HepG2 (cell line): ENCODE results near the gene ZFAND2B. TPM values are rescaled to one million over a fixed set of nuclear protein-coding genes. Genes with fewer than 3 reads are reported as not detected.

Source experiments
- ATF3 ChIP-seq: sonication (generic); formaldehyde crosslinking; IDR thresholded peaks from 2 replicates; pipeline ENCODE4 v1.4.0; 2020; ENCODE audit warnings: missing genetic modification reagents
- ATRX ChIP-seq: sonication (generic); formaldehyde crosslinking; IDR thresholded peaks from 2 replicates; pipeline ENCODE4 v1.4.0; 2020; ENCODE audit warnings: missing genetic modification reagents, borderline replicate concordance
- CEBPG ChIP-seq: IDR thresholded peaks from 2 replicates; pipeline ENCODE4 v1.6.1; 2016
- FLYWCH1 ChIP-seq: sonication (generic); formaldehyde crosslinking; IDR thresholded peaks from 2 replicates; pipeline ENCODE4 v1.8.1; 2023; ENCODE audit warnings: mild to moderate bottlenecking, missing genetic modification reagents
- FOSL2 ChIP-seq: sonication (generic); formaldehyde crosslinking; IDR thresholded peaks from 2 replicates; pipeline ENCODE4 v1.4.0; 2020; ENCODE audit warnings: missing genetic modification reagents
- GABPA ChIP-seq, 2 experiments: IDR thresholded peaks; 2 replicates each; pipeline ENCODE4 v1.6.1; 2011 to 2016; ENCODE audit warnings: low read depth in 2 of 2, low read length in 1 of 2, missing biosample characterization in 1 of 2, missing genetic modification characterization in 1 of 2
- MZF1 ChIP-seq: sonication (generic); formaldehyde crosslinking; IDR thresholded peaks from 2 replicates; pipeline ENCODE4 v1.8.1; 2023; ENCODE audit warnings: mild to moderate bottlenecking, missing genetic modification reagents, borderline replicate concordance
- NR2F6 ChIP-seq, 2 experiments: IDR thresholded peaks; 2 replicates each; pipeline ENCODE4 v1.6.1; 2016; ENCODE audit warnings: antibody characterized with exemption in 1 of 2, mild to moderate bottlenecking in 1 of 2
- RERE ChIP-seq: IDR thresholded peaks from 2 replicates; pipeline ENCODE4 v1.6.1; 2016; ENCODE audit warnings: low read depth, missing genetic modification reagents, missing compliant biosample characterization
- ZFP90 ChIP-seq: sonication (generic); formaldehyde crosslinking; IDR thresholded peaks from 2 replicates; pipeline ENCODE4 v1.8.0; 2022; ENCODE audit warnings: missing genetic modification reagents, mild to moderate bottlenecking, inconsistent platforms, borderline replicate concordance
- ZNF282 ChIP-seq: fragments of 450-650 bp; IDR thresholded peaks from 2 replicates; pipeline ENCODE4 v1.6.1; 2018; ENCODE audit not compliant: partially characterized antibody
- ZNF510 ChIP-seq: sonication (generic); formaldehyde crosslinking; IDR thresholded peaks from 2 replicates; pipeline ENCODE4 v1.4.0; 2020; ENCODE audit warnings: low read depth, mild to moderate bottlenecking, missing genetic modification reagents
- ZNF670 ChIP-seq: sonication (generic); formaldehyde crosslinking; IDR thresholded peaks from 2 replicates; pipeline ENCODE4 v1.8.0; 2022; ENCODE audit warnings: mild to moderate bottlenecking, missing genetic modification reagents, borderline replicate concordance
- ZNF768 ChIP-seq: sonication (generic); formaldehyde crosslinking; IDR thresholded peaks from 2 replicates; pipeline ENCODE4 v1.4.0; 2020; ENCODE audit warnings: missing genetic modification reagents
- polyA plus RNA-seq, 8 experiments: library from polyadenylated mRNA; depleted of rRNA in 3 of 8; stranded (reverse) in 7 of 8; unstranded in 1 of 8; fragments of >200 nt; fragmentation: Illumina TruSeq in 4 of 8; extraction: Trizol in 4 of 8; gene quantifications; 2 replicates each; pipeline versions ENCODE4 v1.2.1 to v1.2.3, GENCODE V29; 2011 to 2016; ENCODE audit warnings: low read depth in 4 of 8, missing spikeins in 1 of 8, mixed read lengths in 1 of 8; ENCODE audit not compliant: insufficient read depth in 1 of 8
- total RNA-seq, 5 experiments: library from RNA; depleted of rRNA; stranded (reverse); fragments of >200 nt; fragmentation: Illumina TruSeq; extraction: Trizol; gene quantifications; 2 replicates each; pipeline ENCODE4 v1.2.3, GENCODE V29; 2016; ENCODE audit warnings: low read depth in 1 of 5
- TF ChIP-seq, protein P1 (sequence below): sonication (generic); formaldehyde crosslinking; IDR thresholded peaks from 2 replicates; pipeline ENCODE4 v1.9.0; 2022; ENCODE audit warnings: missing genetic modification reagents, mild to moderate bottlenecking, borderline replicate concordance
- TF ChIP-seq, protein P2 (sequence below): sonication (generic); formaldehyde crosslinking; IDR thresholded peaks from 2 replicates; pipeline ENCODE4 v1.4.0; 2020; ENCODE audit warnings: missing genetic modification reagents, borderline replicate concordance
- TF ChIP-seq, protein P3 (sequence below): sonication (generic); formaldehyde crosslinking; IDR thresholded peaks from 2 replicates; pipeline ENCODE4 v1.8.1; 2023; ENCODE audit warnings: mild to moderate bottlenecking, moderate library complexity, missing genetic modification reagents

ZFAND2B gene
- total and polyA plus RNA-seq, 2 of the 13 experiments (the other 11 are each of a cell fraction or from before 2014, with no cell fraction given) = 53.3 to 115 TPM

GRCh38 chr2:219176818-219177551, 29.6 kb upstream of the ZFAND2B start, which contains the start of gene CNPPD1 (continued):
- peak; percentile 61; the same call in 1 of the 2 replicates for TF ChIP-seq RERE (CRISPR knock-in tag)
- peak; percentile 71; the same call in 1 of the 2 replicates for TF ChIP-seq ATF3 (CRISPR knock-in tag)
- peak; percentile 98 for TF ChIP-seq ZNF670 (CRISPR knock-in tag)
- TF ChIP-seq, protein P1, sequence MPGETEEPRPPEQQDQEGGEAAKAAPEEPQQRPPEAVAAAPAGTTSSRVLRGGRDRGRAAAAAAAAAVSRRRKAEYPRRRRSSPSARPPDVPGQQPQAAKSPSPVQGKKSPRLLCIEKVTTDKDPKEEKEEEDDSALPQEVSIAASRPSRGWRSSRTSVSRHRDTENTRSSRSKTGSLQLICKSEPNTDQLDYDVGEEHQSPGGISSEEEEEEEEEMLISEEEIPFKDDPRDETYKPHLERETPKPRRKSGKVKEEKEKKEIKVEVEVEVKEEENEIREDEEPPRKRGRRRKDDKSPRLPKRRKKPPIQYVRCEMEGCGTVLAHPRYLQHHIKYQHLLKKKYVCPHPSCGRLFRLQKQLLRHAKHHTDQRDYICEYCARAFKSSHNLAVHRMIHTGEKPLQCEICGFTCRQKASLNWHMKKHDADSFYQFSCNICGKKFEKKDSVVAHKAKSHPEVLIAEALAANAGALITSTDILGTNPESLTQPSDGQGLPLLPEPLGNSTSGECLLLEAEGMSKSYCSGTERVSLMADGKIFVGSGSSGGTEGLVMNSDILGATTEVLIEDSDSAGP (CRISPR knock-in tag) = peak; percentile 94
- TF ChIP-seq ZFP90 (CRISPR knock-in tag) = peak; percentile 94
- TF ChIP-seq CEBPG = peak; percentile 27
- TF ChIP-seq FOSL2 (CRISPR knock-in tag) = peak; percentile 50
- TF ChIP-seq NR2F6 (IDR thresholded peaks at IDR 0.05) = no peak
- peak; percentile 59; the same call in 1 of the 2 replicates for TF ChIP-seq NR2F6 (CRISPR knock-in tag; IDR thresholded peaks at IDR 0.05)
- no peak for TF ChIP-seq MZF1 (CRISPR knock-in tag)
- 0 out of 2 replicates have a peak, but pooled peaks have one; percentile 36 for TF ChIP-seq ZNF510 (CRISPR knock-in tag)
- TF ChIP-seq, protein P2, sequence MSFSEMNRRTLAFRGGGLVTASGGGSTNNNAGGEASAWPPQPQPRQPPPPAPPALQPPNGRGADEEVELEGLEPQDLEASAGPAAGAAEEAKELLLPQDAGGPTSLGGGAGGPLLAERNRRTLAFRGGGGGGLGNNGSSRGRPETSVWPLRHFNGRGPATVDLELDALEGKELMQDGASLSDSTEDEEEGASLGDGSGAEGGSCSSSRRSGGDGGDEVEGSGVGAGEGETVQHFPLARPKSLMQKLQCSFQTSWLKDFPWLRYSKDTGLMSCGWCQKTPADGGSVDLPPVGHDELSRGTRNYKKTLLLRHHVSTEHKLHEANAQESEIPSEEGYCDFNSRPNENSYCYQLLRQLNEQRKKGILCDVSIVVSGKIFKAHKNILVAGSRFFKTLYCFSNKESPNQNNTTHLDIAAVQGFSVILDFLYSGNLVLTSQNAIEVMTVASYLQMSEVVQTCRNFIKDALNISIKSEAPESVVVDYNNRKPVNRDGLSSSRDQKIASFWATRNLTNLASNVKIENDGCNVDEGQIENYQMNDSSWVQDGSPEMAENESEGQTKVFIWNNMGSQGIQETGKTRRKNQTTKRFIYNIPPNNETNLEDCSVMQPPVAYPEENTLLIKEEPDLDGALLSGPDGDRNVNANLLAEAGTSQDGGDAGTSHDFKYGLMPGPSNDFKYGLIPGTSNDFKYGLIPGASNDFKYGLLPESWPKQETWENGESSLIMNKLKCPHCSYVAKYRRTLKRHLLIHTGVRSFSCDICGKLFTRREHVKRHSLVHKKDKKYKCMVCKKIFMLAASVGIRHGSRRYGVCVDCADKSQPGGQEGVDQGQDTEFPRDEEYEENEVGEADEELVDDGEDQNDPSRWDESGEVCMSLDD (CRISPR knock-in tag) = no peak
- no peak for TF ChIP-seq ATRX (CRISPR knock-in tag)
- TF ChIP-seq, protein P3, sequence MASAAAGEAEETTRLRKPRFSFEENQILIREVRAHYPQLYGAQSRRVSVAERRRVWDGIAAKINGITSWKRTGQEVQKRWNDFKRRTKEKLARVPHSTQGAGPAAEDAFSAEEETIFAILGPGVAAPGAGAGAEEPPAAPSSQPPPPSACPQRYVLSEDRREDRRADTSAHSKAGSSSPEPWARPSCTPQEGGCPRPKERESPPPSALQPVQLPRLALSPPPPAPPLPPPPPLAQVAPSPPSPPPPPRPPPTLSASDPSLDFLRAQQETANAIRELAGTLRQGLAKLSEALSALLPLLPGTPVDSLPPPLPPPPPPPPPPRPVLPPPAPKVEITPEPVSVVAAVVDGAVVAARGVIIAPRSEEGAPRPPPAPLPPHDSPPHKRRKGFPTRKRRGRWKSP (CRISPR knock-in tag) = peak; percentile 91
- TF ChIP-seq ZNF282 = no peak
- peak; percentile 99 for TF ChIP-seq FLYWCH1 (CRISPR knock-in tag)
- TF ChIP-seq ZNF768 (CRISPR knock-in tag) = peak; percentile 56; the same call in 1 of the 2 replicates
- TF ChIP-seq GABPA (IDR thresholded peaks at IDR 0.05; ENCODE audit: low read depth, low read length) = no peak
- peak; percentile 81 for TF ChIP-seq GABPA (CRISPR knock-in tag; IDR thresholded peaks at IDR 0.05; ENCODE audit: low read depth)
